Amygdala (tissue), 56 donors: ENCODE measurements around the gene INAVA.
A peak's percentile ranks its signal among the peaks of the same experiment; 100 is the strongest.

Experiments used
- DNase-seq, 56 donors: peaks; one replicate each; lab custom pipeline; 2025; lab: John Stamatoyannopoulos, UW

Gene INAVA

DNA sequence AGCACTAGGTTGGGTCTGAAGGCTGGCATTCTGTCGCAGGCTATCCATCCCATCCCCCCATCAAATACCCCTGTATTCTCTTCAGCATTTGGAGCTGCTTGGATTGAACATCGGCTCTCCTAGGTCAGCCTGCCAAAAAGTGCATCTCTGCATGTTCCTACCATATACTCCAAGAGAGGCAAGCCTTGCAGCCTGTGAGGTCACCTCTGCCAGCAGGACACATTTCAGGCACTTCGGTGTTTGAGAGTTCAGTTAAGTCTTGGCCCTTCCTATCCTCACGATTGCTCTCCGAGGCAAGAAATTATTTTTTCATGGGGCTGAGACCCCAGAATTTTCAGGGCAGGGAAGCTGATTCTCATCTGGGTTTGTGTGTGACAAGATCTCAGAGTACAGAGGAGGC is 19.3 kb upstream of the INAVA start:
- DNase-seq = no peak

DNA sequence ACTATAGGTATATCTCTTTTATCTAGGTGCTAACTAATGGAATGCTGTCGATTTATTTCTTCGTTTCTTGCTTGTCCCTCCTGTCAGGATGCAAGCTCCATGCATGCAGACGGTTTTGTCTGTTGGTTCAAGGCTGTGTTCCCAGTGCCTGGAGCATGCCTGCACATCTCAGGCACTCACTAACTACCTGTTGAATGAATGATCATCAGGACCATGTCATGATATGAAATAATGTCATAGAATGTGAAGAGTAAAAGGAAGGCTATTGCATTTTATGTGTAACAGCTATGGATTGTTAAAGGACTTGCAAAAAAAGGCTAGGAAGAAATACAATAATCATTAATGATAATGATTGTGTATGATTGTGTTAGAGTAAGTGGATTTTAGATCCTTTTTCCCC is 17.7 kb upstream of the INAVA start:
- DNase-seq = no peak

DNA sequence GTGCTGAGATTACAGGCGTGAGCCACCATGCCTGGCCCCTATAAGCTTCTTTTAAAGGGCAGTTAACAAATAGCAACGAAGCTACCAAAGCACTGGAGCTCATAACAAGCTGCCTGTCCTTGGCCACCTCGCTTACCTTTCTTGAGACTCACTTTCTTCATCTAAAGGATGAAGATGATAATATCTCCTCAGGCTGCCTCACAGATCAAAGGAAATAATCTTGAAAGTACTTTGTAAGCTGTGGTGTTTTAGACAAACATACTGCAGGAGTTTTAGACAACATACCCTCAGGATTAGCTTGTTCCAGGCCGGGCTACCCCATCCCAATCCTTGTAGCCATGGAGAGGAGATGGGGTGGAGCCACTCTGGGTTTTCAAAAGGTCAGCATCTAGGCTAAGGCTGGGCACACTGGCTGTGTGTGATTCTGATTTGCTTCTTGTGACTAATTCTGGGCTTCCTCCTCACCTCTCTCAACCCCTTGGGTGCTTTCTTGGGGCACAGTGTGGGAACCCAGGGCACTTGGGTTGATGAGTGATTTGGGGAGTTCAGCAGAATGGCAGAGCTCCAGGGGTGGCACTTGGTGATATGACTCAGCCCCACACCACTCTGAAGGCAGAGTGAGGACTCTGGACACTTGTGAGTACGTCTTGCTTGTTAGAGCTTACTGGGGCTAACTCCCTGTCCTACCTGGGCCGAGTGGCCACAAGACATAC is 16.7 kb upstream of the INAVA start:
- DNase-seq = no peak

DNA sequence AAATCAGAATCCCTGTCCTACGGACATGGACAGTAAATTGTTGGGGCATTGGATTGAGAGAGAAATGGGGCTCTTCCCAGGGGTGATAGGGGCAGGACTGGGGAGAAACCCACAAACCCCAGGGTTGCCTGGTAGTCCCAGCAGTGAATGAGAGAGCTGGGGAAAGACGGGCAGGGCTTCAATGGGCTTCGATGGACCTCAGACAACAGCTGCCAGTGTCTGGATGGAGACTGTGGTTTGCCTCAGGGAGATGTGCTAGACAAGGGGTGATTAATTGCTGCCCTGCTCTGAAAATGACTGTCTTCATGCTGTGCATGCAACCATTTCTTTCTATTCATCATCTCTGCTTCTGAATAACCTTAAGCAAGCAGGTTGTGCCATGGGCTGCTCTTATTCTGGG is 14.5 kb upstream of the INAVA start:
- DNase-seq = no peak

DNA sequence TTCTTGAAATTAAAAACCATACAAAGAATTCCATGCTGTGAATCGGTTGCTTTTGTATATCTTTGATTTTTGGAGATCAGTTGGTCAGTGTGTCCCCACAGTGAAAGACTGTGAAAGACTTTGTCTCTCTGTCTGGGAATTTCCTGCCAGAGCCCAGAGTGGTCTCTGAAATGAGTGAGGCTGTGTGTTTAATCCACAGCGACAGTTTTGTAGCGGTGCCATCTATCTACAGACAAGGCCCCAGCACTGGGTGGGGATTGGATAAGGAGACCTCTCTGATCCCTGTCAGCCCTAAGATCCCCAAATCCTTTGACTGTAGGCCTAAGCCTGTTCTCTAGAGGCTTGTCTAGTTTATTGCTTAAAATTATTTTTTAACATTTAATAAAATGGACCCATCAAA is 11.6 kb upstream of the INAVA start:
- no peak for DNase-seq

DNA sequence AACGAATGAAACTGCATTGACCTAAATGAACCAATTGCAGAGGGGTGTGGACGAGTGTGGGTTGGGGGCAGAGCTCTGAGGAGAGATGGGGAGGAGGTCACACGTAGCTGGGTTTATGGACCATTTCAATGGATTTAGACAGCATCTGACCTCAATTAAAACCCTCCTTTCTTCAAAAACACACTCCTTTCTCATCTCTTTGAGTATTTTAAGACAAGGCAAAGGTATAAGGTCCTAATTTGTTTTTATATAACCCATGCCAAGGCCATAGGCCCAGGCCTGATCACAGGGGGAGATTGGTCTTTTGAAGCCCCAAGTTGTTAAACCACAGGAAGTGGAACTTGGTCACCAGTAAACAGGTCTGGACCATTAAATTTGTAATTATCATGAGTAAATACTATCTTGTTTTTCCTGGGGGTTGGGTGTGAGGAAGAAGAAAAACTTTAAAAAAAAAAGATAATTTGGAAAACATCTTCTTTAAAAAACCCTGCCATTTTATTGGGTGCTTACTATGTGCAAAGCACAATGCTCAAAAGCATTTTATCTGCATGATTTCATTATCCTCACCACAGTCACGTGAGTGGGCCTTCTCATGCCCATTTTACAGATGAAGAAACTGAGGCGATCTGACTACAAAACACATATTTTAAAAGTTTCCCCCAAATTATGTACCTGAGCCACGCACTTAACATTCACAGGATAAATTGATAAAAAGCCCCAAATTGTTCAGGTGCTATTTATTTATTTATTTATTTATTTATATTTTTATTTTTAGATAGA is 8.9 kb upstream of the INAVA start:
- no peak for DNase-seq

DNA sequence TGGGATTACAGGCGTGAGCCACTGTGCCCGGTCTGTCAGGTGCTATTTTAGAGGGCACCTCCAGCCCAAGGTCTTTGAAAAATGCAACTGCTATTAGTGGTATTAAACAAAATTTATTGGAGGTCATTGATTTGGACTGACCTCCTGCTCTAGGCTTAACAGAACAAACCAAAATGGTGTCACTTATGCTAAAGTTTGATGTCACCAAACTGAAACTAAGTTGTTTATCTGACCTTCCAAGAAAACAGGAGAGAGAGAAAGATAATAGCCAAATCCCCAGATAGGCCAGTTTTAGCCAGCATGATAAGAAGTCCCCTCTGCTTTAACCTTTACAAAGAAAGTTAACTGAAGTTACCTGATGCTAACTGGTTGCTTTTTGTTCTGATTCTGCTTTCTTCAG is 8.1 kb upstream of the INAVA start:
- DNase-seq = no peak

DNA sequence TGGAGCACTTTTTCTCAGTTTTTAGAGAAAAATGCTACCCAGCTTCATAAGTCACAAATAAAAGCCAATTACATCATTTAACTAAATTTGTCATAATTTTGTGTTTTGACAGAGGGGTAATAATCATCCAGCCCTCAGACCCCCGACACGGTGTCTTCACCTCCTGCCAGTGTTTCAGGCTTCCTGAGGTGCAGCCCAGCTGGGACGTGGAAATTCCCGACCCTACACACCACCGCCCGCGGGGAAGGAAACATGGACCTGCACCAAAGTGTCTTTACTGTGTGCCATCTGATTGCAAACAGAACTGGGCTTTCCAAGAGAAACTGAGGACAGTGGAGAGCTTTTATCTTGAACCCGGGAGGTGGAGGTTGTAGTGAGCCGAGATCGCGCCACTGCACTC is 7.7 kb upstream of the INAVA start:
- DNase-seq = no peak

DNA sequence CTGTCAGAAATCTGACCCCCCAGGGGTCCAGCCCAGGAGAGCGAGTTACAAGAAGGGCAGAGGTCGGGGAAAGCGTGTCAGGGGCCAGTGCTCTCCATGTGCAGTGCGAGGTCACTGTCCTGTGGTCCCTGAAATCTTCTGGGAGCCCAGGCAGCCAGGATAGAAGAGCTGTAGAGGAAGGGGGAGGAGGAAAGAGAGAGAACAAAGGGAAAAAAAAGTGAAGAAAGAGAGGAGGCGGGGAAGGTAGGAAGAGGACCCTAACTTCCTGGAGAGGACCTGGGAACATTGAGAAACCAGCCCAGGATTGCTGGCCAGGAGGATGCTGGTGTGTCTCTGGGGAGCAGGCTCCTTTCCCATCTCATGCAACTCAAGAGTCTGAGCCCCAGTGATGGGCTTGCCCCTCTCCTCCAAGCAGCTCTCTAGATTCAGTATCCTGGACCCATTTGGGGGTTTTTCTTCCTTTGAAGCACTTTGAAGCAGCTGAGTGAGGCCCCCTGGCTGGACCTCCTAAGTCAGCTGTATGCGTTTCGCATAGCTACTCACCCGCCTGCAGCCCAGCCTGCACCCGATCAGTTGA is 6.8 kb upstream of the INAVA start:
- no peak for DNase-seq

DNA sequence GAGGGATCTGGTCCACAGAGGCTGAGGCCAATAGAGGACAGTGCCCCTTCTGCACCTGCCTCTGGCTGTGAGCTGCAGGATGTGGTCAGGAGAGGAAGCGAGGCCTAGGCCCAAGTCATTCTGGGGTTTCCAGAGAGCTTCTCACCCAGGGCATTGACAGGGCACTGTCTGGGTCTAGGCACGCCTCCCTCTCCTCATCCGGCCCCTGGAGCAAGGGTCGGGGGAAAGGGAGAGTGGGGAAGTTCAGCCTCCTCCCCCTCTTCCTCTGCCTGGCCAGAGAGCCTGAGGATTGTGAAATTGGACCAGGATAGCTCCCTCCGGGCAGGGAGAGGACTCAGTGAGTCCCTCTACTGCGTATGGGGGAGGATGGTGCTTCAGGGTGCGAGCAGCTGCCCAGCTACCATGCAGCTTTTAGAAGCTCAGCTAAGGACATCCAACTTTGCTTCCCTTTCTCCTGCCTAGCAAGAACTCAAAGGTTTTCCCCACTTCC is 6.3 kb upstream of the INAVA start:
- no peak for DNase-seq

DNA sequence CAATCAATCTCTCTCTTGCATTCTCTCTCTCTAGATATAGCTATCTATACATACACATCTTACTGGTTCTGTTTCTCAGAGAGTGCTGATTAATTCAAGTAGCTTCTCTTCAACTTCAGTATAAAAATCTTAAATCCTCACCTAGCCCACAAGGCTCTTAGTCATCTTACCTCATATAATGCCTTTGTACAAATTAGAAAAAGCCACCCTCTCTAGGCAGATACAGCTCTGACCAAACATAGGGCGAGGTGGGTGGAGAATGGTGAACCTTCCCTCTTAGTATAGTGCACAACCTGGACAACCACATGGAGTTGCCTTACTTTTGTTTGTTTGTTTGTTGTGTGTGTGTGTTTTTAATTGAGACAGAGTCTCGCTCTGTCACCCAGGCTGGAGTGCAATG is 5.1 kb upstream of the INAVA start:
- DNase-seq = no peak

DNA sequence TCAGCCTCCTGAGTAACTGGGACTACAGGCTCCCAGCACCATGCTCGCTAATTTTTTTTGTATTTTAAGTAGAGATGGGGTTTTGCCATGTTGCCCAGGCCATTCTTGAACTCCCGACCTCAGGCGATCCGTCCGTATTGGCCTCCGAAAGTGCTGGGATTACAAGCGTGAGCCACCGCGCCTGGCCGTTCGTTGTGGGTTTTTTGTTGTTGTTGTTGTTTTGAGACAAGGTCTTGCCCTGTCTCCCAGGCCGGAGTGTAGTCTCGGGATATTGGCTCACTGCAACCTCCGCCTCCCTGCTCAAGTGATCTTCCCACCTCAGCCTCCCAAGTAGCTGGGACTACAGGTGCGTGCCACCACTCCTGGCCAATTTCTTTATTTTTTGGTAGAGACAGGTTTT is 4.7 kb upstream of the INAVA start:
- no peak for DNase-seq

DNA sequence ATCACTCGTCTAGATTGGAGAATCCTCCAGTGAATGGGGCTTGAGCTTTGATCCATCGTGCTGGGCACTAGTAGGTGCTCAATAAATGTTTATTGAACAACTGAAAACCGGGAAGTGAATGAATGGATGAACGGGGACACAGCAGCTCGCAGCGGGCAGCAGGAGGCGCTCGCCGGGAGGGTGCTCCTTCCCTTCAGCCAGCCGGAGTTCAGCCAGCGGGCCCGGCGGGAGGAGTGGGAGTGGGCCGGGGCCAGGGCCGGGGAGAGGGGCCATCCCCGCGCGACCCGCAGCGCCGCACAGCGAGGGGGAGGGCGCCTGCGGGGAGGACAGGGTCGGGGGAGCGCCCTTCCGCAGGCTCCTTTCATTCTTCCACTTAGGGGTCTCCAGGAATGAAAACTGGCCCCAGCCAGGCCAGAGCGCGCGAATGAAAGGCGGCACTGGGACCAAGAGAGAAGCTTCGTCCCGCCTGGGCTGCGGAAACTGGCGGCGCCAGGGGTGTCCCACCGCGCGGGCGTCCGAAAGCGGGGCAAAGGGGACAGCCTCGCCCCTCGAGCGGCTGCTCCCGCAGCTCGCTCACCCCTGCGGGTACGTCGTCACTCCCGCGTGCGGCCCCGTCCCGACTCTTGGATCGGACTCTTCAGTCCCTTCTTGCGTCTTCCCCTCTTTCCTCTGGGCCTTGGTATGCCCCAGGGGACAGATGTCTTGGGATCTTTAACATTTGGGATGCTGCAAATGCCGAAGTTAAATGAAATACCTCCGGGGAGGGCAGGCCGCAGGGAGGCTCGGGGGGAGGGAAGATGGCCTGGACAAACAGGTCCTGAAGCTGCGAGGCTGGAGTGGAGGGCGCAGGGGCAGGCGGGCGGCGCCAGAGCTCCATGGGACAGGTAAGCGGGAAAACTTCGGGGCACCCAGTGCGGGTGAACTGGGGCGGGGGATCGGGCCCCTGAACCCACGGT is 3.6 kb upstream of the INAVA start:
- DNase-seq = peak in 11 of 56 donors; percentile 19 to 60 (median 40)

DNA sequence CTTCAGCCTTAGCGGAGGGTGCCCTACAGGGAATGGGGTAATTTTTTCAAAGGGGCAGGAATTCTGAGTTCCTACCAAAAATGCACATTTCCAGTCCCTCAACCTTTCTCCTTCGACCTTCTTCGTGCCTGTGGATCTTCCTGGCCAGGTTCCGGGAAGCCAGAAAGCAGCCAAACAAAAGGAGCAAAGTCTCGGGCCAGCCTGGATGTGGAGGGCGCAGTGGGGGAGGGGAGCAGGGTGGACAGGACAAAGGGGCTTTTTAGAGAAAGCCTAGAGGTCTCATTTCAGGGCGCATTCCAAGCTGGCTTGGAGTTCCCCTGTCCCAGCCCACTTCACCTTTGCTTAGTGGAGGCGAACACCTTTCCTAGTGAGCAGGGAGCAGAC is 2.9 kb upstream of the INAVA start:
- peak in 2 of 56 donors; percentile 6 to 36 for DNase-seq

DNA sequence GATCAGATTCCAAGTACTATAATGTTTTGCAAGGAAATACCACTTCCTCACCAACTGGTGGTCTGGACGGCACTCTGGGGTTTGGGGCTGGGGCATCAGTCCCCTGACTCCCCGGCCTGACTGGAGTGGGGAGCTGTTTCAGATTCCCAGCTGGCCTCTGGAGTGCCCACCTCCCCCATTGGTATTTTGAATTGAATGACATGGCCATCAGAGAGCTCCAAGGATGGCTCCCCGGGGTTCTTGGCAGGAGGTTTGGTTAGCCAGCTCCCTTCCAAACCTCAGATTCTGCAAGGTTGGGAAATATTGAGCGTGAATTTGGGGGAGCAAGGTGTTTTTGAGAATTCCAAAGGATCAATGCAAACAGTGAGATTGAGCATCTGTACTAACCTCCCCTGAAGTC is 2.2 kb upstream of the INAVA start:
- DNase-seq = no peak

DNA sequence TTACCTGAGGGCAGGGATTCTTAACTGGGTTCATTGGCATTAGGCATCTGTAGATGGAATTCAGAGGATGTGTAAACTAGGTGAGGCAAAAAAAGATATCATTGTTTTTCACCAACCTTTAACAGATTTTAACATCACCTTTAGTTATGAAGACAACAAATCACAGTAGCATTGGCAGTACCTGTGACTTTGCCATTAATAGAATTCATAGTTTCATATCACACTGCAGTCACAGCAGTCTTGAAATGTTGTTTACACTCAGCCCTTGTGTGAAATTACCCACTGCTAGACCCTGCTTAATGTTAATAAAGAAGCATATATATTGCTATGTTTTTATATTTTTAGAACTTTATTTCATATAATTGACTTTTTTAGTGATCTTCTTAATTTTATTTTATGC is 1.7 kb upstream of the INAVA start:
- no peak for DNase-seq

DNA sequence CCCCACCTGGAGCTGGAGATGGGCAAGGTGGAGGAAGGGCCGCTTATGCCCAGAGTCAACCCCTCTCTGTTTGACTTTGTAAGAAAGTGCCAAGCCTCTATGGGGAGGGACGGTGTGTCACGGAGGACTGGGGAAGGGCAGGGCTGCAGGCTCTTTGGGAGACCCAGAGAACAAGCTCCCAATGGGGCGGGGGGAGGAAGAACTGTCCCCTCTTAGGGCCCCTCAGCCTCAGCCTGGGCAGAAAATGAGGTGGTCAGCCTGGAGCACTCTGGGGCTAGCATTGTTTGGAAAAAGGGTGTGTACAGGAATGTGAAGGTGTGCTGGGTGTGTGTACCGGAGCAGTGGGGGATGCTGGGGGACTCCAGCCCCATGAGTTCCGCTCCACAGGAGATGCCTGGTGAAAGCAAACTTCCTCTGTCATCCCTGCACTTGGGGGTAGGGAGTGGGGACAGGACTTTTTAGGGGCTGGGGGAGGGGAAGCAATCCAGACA is 1.2 kb upstream of the INAVA start:
- DNase-seq = no peak

DNA sequence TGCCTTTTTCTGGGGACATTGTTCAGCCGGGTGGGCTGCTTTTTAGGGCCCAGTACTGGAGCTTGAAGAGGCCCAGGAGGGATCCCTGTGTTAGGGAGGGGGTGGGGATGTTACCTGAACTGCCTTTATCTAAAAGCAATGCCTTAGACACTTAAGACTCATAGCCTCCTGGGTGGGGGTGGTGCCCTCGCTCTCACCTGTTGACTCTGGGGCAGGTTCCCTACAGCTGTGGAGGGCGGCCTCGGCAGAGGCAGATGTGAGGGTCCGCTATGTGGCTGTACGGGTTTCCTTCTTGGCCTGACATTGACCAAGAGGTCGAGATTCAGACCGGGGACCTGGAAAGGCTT is 716 bp downstream of the INAVA start:
- no peak for DNase-seq

DNA sequence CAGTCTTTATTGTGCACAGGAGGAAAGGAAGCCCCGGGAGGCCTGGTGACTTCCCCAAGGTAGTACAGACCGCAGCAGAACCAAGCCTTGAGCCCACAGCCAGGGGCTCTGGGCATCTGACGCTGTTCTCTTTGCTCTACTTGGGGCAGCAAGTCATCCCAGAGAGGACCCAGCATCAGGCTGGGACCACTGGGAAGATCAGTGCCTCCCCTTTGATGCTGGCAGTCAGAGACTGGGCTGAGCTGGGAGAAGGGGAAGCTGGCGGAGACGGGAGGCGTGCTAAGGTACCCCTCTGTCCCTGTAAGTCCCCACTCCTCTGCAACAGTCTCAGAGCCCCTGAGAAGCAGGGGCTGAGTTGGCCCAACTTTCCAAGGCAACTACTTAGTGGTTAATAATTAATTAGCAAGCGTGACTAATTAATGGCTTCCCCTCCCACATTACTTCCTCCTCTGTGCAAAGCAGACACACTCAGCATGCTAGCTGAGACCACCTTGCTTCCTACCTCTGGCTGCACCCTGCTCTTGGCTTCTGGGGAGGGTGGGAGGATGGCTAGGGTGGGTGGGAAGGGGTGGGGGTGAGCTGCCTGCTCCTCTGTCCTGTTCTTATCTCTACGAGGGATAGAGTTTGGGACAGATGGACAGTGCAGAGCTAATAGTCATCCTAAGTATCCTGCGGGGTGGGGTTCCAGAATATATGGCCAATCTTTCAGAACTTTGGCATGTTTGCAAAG is 1.3 kb downstream of the INAVA start:
- DNase-seq = no peak
